PC-9 (cell line): Measurements from ENCODE around the gene BCAR3. TPM values are rescaled to one million over a fixed set of nuclear protein-coding genes. Genes with fewer than 3 reads are reported as not detected.
A peak's percentile ranks its signal among the peaks of the same experiment; 100 is the strongest.

ENCODE experiments used
- BruUV-seq: library from RNA; stranded (reverse); fragments of 400-500 nt; replicated peaks from 2 replicates; lab custom pipeline; 2021; lab: Mats Ljungman, UMichigan
- CTCF ChIA-PET: fragments of 300-600 bp; sonication (Branson Sonifier 250); formaldehyde crosslinking; loops from one replicate; lab custom pipeline; 2022; ENCODE audit warnings: antibody characterized with exemption; lab: Charles Lee
- POLR2A ChIA-PET: fragments of 300-600 bp; sonication (Branson Sonifier 250); formaldehyde crosslinking; loops from one replicate; lab custom pipeline; 2022; ENCODE audit warnings: antibody characterized with exemption; ENCODE audit not compliant: unreplicated experiment; lab: Charles Lee
- DNase-seq, 2 experiments: peaks; one replicate each; pipeline versions ENCODE4 v3.0.0 to v3.0.0-alpha.2; 2015 to 2022; ENCODE audit warnings: mixed read lengths in 1 of 2
- H2AFZ ChIP-seq: fragments of 200-600 bp; sonication (generic); 2 replicates; pipeline ENCODE4 v1.8.1; 2017; ENCODE audit warnings: antibody characterized with exemption
- H3F3A ChIP-seq: fragments of 200-600 bp; sonication (generic); 2 replicates; pipeline ENCODE4 v1.8.1; 2017; ENCODE audit warnings: antibody characterized with exemption, mild to moderate bottlenecking, low read depth; ENCODE audit not compliant: insufficient read depth
- H3K27ac ChIP-seq: fragments of 200-600 bp; sonication (generic); 2 replicates; pipeline ENCODE4 v1.6.1; 2016; ENCODE audit warnings: mixed run types
- H3K27me3 ChIP-seq: fragments of 200-600 bp; sonication (generic); 2 replicates; pipeline ENCODE4 v1.6.1; 2016; ENCODE audit warnings: low read depth, mixed run types; ENCODE audit not compliant: insufficient read depth
- H3K36me3 ChIP-seq: fragments of 200-600 bp; sonication (generic); 2 replicates; pipeline ENCODE4 v1.6.1; 2016; ENCODE audit warnings: low read depth, mixed run types
- H3K4me1 ChIP-seq: fragments of 200-600 bp; sonication (generic); replicated peaks from 2 replicates; pipeline ENCODE4 v1.6.1; 2016; ENCODE audit warnings: mixed run types; ENCODE audit not compliant: insufficient read depth
- H3K4me2 ChIP-seq: fragments of 200-600 bp; sonication (generic); 2 replicates; pipeline ENCODE4 v1.6.1; 2017; ENCODE audit warnings: mixed run types
- H3K4me3 ChIP-seq: fragments of 200-600 bp; sonication (generic); 2 replicates; pipeline ENCODE4 v1.6.1; 2016; ENCODE audit warnings: mixed run types
- H3K79me2 ChIP-seq: fragments of 200-600 bp; sonication (generic); 2 replicates; pipeline ENCODE4 v1.6.1; 2017; ENCODE audit warnings: low read depth, mixed run types
- H3K9me2 ChIP-seq: fragments of 200-600 bp; sonication (generic); 2 replicates; pipeline ENCODE4 v1.8.1; 2017; ENCODE audit warnings: mild to moderate bottlenecking; ENCODE audit not compliant: insufficient read depth
- H3K9me3 ChIP-seq: fragments of 200-600 bp; sonication (generic); 2 replicates; pipeline ENCODE4 v1.8.1; 2016; ENCODE audit warnings: low read depth; ENCODE audit not compliant: insufficient read depth
- H4K20me1 ChIP-seq: fragments of 200-600 bp; sonication (generic); 2 replicates; pipeline ENCODE4 v1.8.1; 2017; ENCODE audit not compliant: insufficient read depth
- CTCF ChIP-seq: fragments of 200-600 bp; sonication (generic); conservative IDR thresholded peaks from 2 replicates; pipeline ENCODE4 v1.6.1; 2017; ENCODE audit warnings: mixed run types, antibody characterized with exemption, mild to moderate bottlenecking, moderate library complexity
- EZH2 ChIP-seq: fragments of 200-600 bp; sonication (generic); IDR thresholded peaks from 2 replicates; pipeline ENCODE4 v1.8.0; 2017; ENCODE audit warnings: antibody characterized with exemption, low read depth
- intact Hi-C: fragments of 100-400 bp; cut with micrococcal nuclease; formaldehyde crosslinking; loops from one replicate; pipeline ENCODE4 v1.10.0; 2022; ENCODE audit not compliant: unreplicated experiment
- total RNA-seq: library from RNA; stranded (reverse); gene quantifications from 2 replicates; pipeline ENCODE4 v1.2.3, GENCODE V29; 2021

Gene BCAR3
- total RNA-seq, 1 experiment from 2014 or later, result 70.0 TPM

GRCh38 chr1:93649231-93649630 lies 32.4 kb downstream of the BCAR3 start:
- H4K20me1 ChIP-seq, result peaks cover 97% of the 10 kb centered on the region
- DNase-seq, result no peak
- CTCF ChIA-PET, result interaction anchor here (0.7 kb wide), 1 partner anchor 11 kb away, joined by 6 read pairs; no protein-coding TSS in a partner anchor
- H3K36me3 ChIP-seq, result peaks cover 87% of the 10 kb centered on the region
- no peak overlapping the region for H3K4me2 ChIP-seq
- H3K27ac ChIP-seq, result peak overlapping the region; percentile 33; the same call in 1 of the 2 replicates
- peaks cover 99% of the 10 kb centered on the region for H3K79me2 ChIP-seq
- H3K4me3 ChIP-seq, result no peak overlapping the region
- no peaks in the 10 kb centered on the region for H3K4me1 ChIP-seq
- intact Hi-C loops, result no loop called here
- H3K9me2 ChIP-seq, result no peaks in the 10 kb centered on the region
- POLR2A ChIA-PET, result no interaction called here
- peaks cover 99% of the 10 kb centered on the region for H3F3A ChIP-seq
- H3K27me3 ChIP-seq, result no peaks in the 10 kb centered on the region
- no peak overlapping the region for H2AFZ ChIP-seq
- TF ChIP-seq EZH2 (no peak), CTCF (no peak)
- BruUV-seq, result no TSS peak
- H3K9me3 ChIP-seq, result no peaks in the 10 kb centered on the region

GRCh38 chr1:93648656-93649055 lies 33.0 kb downstream of the BCAR3 start:
- Histone ChIP-seq H3K79me2 (peaks cover 99% of the 10 kb centered on the region), H3K4me3 (no peak overlapping the region), H3K27me3 (no peaks in the 10 kb centered on the region), H4K20me1 (peaks cover 97% of the 10 kb centered on the region), H3K9me3 (no peaks in the 10 kb centered on the region), H3K27ac (peak overlapping the region; percentile 33; the same call in 1 of the 2 replicates), H3K4me2 (no peak overlapping the region), H3K9me2 (no peaks in the 10 kb centered on the region), H3K36me3 (peaks cover 87% of the 10 kb centered on the region), H3F3A (peaks cover 99% of the 10 kb centered on the region), H3K4me1 (no peaks in the 10 kb centered on the region), H2AFZ (no peak overlapping the region)
- TF ChIP-seq EZH2 (no peak), CTCF (no peak)
- ChIA-PET POLR2A (no interaction called here), CTCF (interaction anchor here (0.7 kb wide), 1 partner anchor 10 kb away, joined by 6 read pairs; no protein-coding TSS in a partner anchor)
- BruUV-seq, result no TSS peak
- no peak for DNase-seq
- intact Hi-C loops, result no loop called here

GRCh38 chr1:93641527-93641926 lies 40.1 kb downstream of the BCAR3 start:
- POLR2A ChIA-PET, result no interaction called here
- CTCF ChIA-PET, result no interaction called here
- BruUV-seq, result no TSS peak

More at GRCh38 chr1:93641527-93641926, 40.1 kb downstream of the BCAR3 start:
- peaks cover 82% of the 10 kb centered on the region for H4K20me1 ChIP-seq
- no peak overlapping the region for H3K4me3 ChIP-seq
- no peak overlapping the region for H2AFZ ChIP-seq
- no peak overlapping the region for H3K4me2 ChIP-seq
- no peaks in the 10 kb centered on the region for H3K9me3 ChIP-seq
- H3K36me3 ChIP-seq, result peaks cover 87% of the 10 kb centered on the region
- H3K79me2 ChIP-seq, result peaks cover 98% of the 10 kb centered on the region
- no peaks in the 10 kb centered on the region for H3K27me3 ChIP-seq
- DNase-seq, result no peak
- H3K9me2 ChIP-seq, result no peaks in the 10 kb centered on the region
- intact Hi-C loops, result no loop called here
- TF ChIP-seq EZH2 (no peak), CTCF (no peak)
- peaks cover 50% of the 10 kb centered on the region for H3K4me1 ChIP-seq
- H3K27ac ChIP-seq, result peak overlapping the region; percentile 10
- H3F3A ChIP-seq, result peaks cover 96% of the 10 kb centered on the region
